ENCODE data around the gene TSPAN16. TPM values are rescaled to one million over a fixed set of nuclear protein-coding genes. Genes with fewer than 3 reads are reported as not detected.
A peak's percentile ranks its signal among the peaks of the same experiment; 100 is the strongest.

The TSPAN16 gene
- total and polyA plus RNA-seq, 2 of the 13 experiments (the other 11 are each of a cell fraction or from before 2014, with no cell fraction given) = not detected

DNA sequence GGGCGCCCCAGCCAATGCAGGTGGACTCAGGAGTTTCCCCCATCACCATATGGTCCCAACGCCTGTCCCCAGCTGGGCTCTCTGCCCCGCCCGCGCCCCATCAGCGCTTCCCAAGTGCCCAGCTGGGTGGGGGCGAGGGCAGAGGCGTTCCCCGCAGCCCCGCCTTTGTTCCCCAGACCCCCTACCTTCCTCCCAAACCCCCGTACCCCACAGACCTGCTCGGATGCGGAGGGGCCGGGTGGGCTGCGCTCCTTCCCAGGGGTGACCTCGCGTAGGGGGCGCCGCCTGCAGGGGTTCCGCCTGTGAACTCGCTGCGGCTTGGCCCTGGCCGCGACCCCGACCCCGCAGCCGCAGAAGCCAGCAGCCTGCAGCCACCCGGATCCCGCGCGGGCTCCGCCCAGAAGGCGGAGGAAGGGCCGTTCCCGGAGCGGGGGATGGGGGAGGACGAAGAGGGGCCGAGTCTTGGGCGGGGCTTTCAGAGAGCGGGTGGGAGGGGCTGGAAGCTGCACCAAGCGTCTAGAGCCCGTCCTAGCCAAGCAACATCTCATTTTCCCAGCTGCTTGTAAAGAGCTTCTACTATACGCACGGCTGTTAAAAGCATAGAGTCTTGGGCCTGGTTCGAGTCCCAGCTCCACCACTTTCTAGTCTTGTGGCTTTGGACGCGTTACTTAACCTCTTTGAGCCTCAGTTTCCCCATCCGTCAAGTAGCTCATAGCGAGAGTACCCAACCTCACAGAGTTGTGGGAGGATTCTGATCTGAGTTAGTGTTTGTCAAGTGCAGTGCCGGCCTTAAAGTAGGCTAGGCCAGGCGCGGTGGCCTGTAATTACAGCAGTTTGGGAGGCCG is 43.5 kb downstream of the TSPAN16 start, which contains the start of gene RAB3D (continued):
- peak; percentile 23; the same call in 1 of the 2 replicates for TF ChIP-seq GATA4 (IDR thresholded peaks at IDR 0.05; ENCODE audit: borderline replicate concordance, low read depth)
- TF ChIP-seq PITX1 (CRISPR knock-in tag; IDR thresholded peaks at IDR 0.05) = no peak
- no peak for TF ChIP-seq ATAD3A (CRISPR knock-in tag; IDR thresholded peaks at IDR 0.05)
- TF ChIP-seq, protein P1, sequence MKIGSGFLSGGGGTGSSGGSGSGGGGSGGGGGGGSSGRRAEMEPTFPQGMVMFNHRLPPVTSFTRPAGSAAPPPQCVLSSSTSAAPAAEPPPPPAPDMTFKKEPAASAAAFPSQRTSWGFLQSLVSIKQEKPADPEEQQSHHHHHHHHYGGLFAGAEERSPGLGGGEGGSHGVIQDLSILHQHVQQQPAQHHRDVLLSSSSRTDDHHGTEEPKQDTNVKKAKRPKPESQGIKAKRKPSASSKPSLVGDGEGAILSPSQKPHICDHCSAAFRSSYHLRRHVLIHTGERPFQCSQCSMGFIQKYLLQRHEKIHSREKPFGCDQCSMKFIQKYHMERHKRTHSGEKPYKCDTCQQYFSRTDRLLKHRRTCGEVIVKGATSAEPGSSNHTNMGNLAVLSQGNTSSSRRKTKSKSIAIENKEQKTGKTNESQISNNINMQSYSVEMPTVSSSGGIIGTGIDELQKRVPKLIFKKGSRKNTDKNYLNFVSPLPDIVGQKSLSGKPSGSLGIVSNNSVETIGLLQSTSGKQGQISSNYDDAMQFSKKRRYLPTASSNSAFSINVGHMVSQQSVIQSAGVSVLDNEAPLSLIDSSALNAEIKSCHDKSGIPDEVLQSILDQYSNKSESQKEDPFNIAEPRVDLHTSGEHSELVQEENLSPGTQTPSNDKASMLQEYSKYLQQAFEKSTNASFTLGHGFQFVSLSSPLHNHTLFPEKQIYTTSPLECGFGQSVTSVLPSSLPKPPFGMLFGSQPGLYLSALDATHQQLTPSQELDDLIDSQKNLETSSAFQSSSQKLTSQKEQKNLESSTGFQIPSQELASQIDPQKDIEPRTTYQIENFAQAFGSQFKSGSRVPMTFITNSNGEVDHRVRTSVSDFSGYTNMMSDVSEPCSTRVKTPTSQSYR (CRISPR knock-in tag; IDR thresholded peaks at IDR 0.05; ENCODE audit: borderline replicate concordance) = 0 out of 2 replicates have a peak, but pooled peaks have one; percentile 74
- no peak for TF ChIP-seq RBAK (CRISPR knock-in tag; IDR thresholded peaks at IDR 0.05)
- TF ChIP-seq, protein P2, sequence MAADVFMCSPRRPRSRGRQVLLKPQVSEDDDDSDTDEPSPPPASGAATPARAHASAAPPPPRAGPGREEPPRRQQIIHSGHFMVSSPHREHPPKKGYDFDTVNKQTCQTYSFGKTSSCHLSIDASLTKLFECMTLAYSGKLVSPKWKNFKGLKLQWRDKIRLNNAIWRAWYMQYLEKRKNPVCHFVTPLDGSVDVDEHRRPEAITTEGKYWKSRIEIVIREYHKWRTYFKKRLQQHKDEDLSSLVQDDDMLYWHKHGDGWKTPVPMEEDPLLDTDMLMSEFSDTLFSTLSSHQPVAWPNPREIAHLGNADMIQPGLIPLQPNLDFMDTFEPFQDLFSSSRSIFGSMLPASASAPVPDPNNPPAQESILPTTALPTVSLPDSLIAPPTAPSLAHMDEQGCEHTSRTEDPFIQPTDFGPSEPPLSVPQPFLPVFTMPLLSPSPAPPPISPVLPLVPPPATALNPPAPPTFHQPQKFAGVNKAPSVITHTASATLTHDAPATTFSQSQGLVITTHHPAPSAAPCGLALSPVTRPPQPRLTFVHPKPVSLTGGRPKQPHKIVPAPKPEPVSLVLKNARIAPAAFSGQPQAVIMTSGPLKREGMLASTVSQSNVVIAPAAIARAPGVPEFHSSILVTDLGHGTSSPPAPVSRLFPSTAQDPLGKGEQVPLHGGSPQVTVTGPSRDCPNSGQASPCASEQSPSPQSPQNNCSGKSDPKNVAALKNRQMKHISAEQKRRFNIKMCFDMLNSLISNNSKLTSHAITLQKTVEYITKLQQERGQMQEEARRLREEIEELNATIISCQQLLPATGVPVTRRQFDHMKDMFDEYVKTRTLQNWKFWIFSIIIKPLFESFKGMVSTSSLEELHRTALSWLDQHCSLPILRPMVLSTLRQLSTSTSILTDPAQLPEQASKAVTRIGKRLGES (CRISPR knock-in tag; IDR thresholded peaks at IDR 0.05; ENCODE audit: borderline replicate concordance) = no peak
- TF ChIP-seq, protein P3, sequence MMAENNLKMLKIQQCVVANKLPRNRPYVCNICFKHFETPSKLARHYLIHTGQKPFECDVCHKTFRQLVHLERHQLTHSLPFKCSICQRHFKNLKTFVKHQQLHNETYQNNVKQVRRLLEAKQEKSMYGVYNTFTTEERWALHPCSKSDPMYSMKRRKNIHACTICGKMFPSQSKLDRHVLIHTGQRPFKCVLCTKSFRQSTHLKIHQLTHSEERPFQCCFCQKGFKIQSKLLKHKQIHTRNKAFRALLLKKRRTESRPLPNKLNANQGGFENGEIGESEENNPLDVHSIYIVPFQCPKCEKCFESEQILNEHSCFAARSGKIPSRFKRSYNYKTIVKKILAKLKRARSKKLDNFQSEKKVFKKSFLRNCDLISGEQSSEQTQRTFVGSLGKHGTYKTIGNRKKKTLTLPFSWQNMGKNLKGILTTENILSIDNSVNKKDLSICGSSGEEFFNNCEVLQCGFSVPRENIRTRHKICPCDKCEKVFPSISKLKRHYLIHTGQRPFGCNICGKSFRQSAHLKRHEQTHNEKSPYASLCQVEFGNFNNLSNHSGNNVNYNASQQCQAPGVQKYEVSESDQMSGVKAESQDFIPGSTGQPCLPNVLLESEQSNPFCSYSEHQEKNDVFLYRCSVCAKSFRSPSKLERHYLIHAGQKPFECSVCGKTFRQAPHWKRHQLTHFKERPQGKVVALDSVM (CRISPR knock-in tag; IDR thresholded peaks at IDR 0.05) = no peak; the same call in 1 of the 2 replicates
- TF ChIP-seq ETV5 (CRISPR knock-in tag; IDR thresholded peaks at IDR 0.05; ENCODE audit: borderline replicate concordance) = no peak
- 0 out of 2 replicates have a peak, but pooled peaks have one; percentile 12 for TF ChIP-seq KAT8 (CRISPR knock-in tag; IDR thresholded peaks at IDR 0.05)
- 0 out of 2 replicates have a peak, but pooled peaks have one; percentile 44 for TF ChIP-seq ZNF274 (CRISPR knock-in tag; IDR thresholded peaks at IDR 0.05)
- TF ChIP-seq KDM5A (IDR thresholded peaks at IDR 0.05; ENCODE audit: borderline replicate concordance, low read length) = no peak
- 0 out of 2 replicates have a peak, but pooled peaks have one; percentile 22 for TF ChIP-seq ZNF605 (CRISPR knock-in tag; IDR thresholded peaks at IDR 0.05)
- TF ChIP-seq, protein P4, sequence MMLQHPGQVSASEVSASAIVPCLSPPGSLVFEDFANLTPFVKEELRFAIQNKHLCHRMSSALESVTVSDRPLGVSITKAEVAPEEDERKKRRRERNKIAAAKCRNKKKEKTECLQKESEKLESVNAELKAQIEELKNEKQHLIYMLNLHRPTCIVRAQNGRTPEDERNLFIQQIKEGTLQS (CRISPR knock-in tag; IDR thresholded peaks at IDR 0.05) = no peak
- no peak for TF ChIP-seq ZBTB20 (CRISPR knock-in tag; IDR thresholded peaks at IDR 0.05; ENCODE audit: borderline replicate concordance, low read depth)
- TF ChIP-seq HNRNPLL (IDR thresholded peaks at IDR 0.05; ENCODE audit: low read depth, low read length, poor library complexity, severe bottlenecking) = peak; percentile 71
- peak; percentile 72 for TF ChIP-seq ZNF121 (CRISPR knock-in tag; IDR thresholded peaks at IDR 0.05)
- no peak for TF ChIP-seq ZNF251 (CRISPR knock-in tag; IDR thresholded peaks at IDR 0.05)
- no peak for TF ChIP-seq ZNF709 (CRISPR knock-in tag; IDR thresholded peaks at IDR 0.05)
- TF ChIP-seq, protein P5, sequence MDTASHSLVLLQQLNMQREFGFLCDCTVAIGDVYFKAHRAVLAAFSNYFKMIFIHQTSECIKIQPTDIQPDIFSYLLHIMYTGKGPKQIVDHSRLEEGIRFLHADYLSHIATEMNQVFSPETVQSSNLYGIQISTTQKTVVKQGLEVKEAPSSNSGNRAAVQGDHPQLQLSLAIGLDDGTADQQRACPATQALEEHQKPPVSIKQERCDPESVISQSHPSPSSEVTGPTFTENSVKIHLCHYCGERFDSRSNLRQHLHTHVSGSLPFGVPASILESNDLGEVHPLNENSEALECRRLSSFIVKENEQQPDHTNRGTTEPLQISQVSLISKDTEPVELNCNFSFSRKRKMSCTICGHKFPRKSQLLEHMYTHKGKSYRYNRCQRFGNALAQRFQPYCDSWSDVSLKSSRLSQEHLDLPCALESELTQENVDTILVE (CRISPR knock-in tag; IDR thresholded peaks at IDR 0.05) = no peak
